ENCODE measurements around the gene SCN4A.
"Not testable (repeated sequence)": the region's sequence is repeated elsewhere in the genome, so short reads cannot be mapped to it uniquely, and the experiment has no call there.

Gene SCN4A

GRCh38 chr17:63925615-63926014, 47.1 kb downstream of the SCN4A start:
- H3K27ac ChIP-seq (ENCODE audit: low read depth, low read length, poor library complexity, severe bottlenecking) = peak overlapping the region; percentile 97
- H3K9me3 ChIP-seq (ENCODE audit: low read length) = no peaks in the 10 kb centered on the region
- H2AFZ ChIP-seq (ENCODE audit: low read length) = no peak overlapping the region
- peak overlapping the region; percentile 44; the same call in 1 of the 2 replicates for H3K4me2 ChIP-seq (ENCODE audit: low read length)
- no peaks in the 10 kb centered on the region for H4K20me1 ChIP-seq (ENCODE audit: insufficient read depth, low read length)
- H3K27me3 ChIP-seq (ENCODE audit: insufficient read depth, low read length) = no peaks in the 10 kb centered on the region
- peaks cover 36% of the 10 kb centered on the region for H3K36me3 ChIP-seq (ENCODE audit: insufficient read depth, low read length)
- H3K4me1 ChIP-seq (ENCODE audit: insufficient read depth, low read length, severe bottlenecking) = peaks cover 97% of the 10 kb centered on the region
- H3K9ac ChIP-seq (ENCODE audit: low read length) = peak overlapping the region; percentile 64
- H3K9me2 ChIP-seq (ENCODE audit: low read depth, low read length) = no peaks in the 10 kb centered on the region
- peaks cover 18% of the 10 kb centered on the region for H3F3A ChIP-seq (ENCODE audit: insufficient read depth, low read length)
- peaks cover 4% of the 10 kb centered on the region for H3K79me2 ChIP-seq (ENCODE audit: insufficient read depth, low read length)
- no peak for TF ChIP-seq CTCF (IDR thresholded peaks at IDR 0.05; ENCODE audit: low read length)
- no peak for TF ChIP-seq EZH2 (IDR thresholded peaks at IDR 0.05; ENCODE audit: borderline replicate concordance, low read length)
- no peak overlapping the region for H3K4me3 ChIP-seq (ENCODE audit: low read depth, low read length, poor library complexity, severe bottlenecking)

GRCh38 chr17:63922402-63922801, 50.3 kb downstream of the SCN4A start:
- not testable (repeated sequence) for H3K36me3 ChIP-seq (ENCODE audit: insufficient read depth, low read length); H3K9me2 ChIP-seq (ENCODE audit: low read depth, low read length); H3K79me2 ChIP-seq (ENCODE audit: insufficient read depth, low read length); H3K9me3 ChIP-seq (ENCODE audit: low read length); H3K4me3 ChIP-seq (ENCODE audit: low read depth, low read length, poor library complexity, severe bottlenecking); H3K27me3 ChIP-seq (ENCODE audit: insufficient read depth, low read length); H4K20me1 ChIP-seq (ENCODE audit: insufficient read depth, low read length); H2AFZ ChIP-seq (ENCODE audit: low read length)
- Histone ChIP-seq H3K9ac (ENCODE audit: low read length) (peak overlapping the region; percentile 47; the same call in 1 of the 2 replicates), H3K4me1 (ENCODE audit: insufficient read depth, low read length, severe bottlenecking) (peaks cover 82% of the 10 kb centered on the region), H3F3A (ENCODE audit: insufficient read depth, low read length) (peaks cover 18% of the 10 kb centered on the region), H3K4me2 (ENCODE audit: low read length) (peak overlapping the region; percentile 42; the same call in 1 of the 2 replicates), H3K27ac (ENCODE audit: low read depth, low read length, poor library complexity, severe bottlenecking) (peak overlapping the region; percentile 97)

GRCh38 chr17:63920779-63921178, 51.9 kb downstream of the SCN4A start:
- H3F3A ChIP-seq (ENCODE audit: insufficient read depth, low read length); H3K27me3 ChIP-seq (ENCODE audit: insufficient read depth, low read length); H3K79me2 ChIP-seq (ENCODE audit: insufficient read depth, low read length); H4K20me1 ChIP-seq (ENCODE audit: insufficient read depth, low read length); H2AFZ ChIP-seq (ENCODE audit: low read length); H3K9me3 ChIP-seq (ENCODE audit: low read length); H3K36me3 ChIP-seq (ENCODE audit: insufficient read depth, low read length); H3K4me3 ChIP-seq (ENCODE audit: low read depth, low read length, poor library complexity, severe bottlenecking); H3K9me2 ChIP-seq (ENCODE audit: low read depth, low read length): not testable (repeated sequence)
- peak overlapping the region; percentile 29; the same call in 1 of the 2 replicates for H3K9ac ChIP-seq (ENCODE audit: low read length)
- H3K27ac ChIP-seq (ENCODE audit: low read depth, low read length, poor library complexity, severe bottlenecking) = peak overlapping the region; percentile 86
- H3K4me2 ChIP-seq (ENCODE audit: low read length) = peak overlapping the region; percentile 57; the same call in 1 of the 2 replicates
- H3K4me1 ChIP-seq (ENCODE audit: insufficient read depth, low read length, severe bottlenecking) = peaks cover 72% of the 10 kb centered on the region

GRCh38 chr17:63920050-63920449, 52.7 kb downstream of the SCN4A start:
- H2AFZ ChIP-seq (ENCODE audit: low read length); H3K9me3 ChIP-seq (ENCODE audit: low read length); H3K27me3 ChIP-seq (ENCODE audit: insufficient read depth, low read length); H3K36me3 ChIP-seq (ENCODE audit: insufficient read depth, low read length); H4K20me1 ChIP-seq (ENCODE audit: insufficient read depth, low read length); H3K9me2 ChIP-seq (ENCODE audit: low read depth, low read length); H3K79me2 ChIP-seq (ENCODE audit: insufficient read depth, low read length); H3F3A ChIP-seq (ENCODE audit: insufficient read depth, low read length): not testable (repeated sequence)
- H3K9ac ChIP-seq (ENCODE audit: low read length) = peak overlapping the region; percentile 45; the same call in 1 of the 2 replicates
- peak overlapping the region; percentile 86 for H3K27ac ChIP-seq (ENCODE audit: low read depth, low read length, poor library complexity, severe bottlenecking)
- H3K4me2 ChIP-seq (ENCODE audit: low read length) = peak overlapping the region; percentile 57
- peaks cover 71% of the 10 kb centered on the region for H3K4me1 ChIP-seq (ENCODE audit: insufficient read depth, low read length, severe bottlenecking)
- H3K4me3 ChIP-seq (ENCODE audit: low read depth, low read length, poor library complexity, severe bottlenecking) = peak overlapping the region; percentile 26

Data from OCI-LY1 (cell line).